ENCODE measurements around the gene RTRAF. TPM values are rescaled to one million over a fixed set of nuclear protein-coding genes. Genes with fewer than 3 reads are reported as not detected.

The RTRAF gene
- total RNA-seq, 1 donor = 53.2 TPM

- H3K36me3 ChIP-seq (ENCODE audit: insufficient read depth, low read length) = peaks cover 72% of the 10 kb centered on the region
- no peak overlapping the region for H2AFZ ChIP-seq (ENCODE audit: low read length)
- TF ChIP-seq CTCF (IDR thresholded peaks at IDR 0.05; ENCODE audit: extremely low read depth, low read depth, low read length) = no peak
- DNase-seq (ENCODE audit: insufficient read length, low spot score, missing footprints) = no peak
- no peak overlapping the region for H3K4me3 ChIP-seq (ENCODE audit: insufficient read depth, low read length)
- H3K9me3 ChIP-seq (ENCODE audit: low read depth, low read length) = no peaks in the 10 kb centered on the region
- H3K4me1 ChIP-seq (ENCODE audit: insufficient read depth, low read length) = peaks cover 21% of the 10 kb centered on the region
- no peaks in the 10 kb centered on the region for H4K20me1 ChIP-seq (ENCODE audit: insufficient read depth, low read length)
- peaks cover 6% of the 10 kb centered on the region for H3K79me2 ChIP-seq (ENCODE audit: insufficient read depth, low read length)
- H3K27ac ChIP-seq (ENCODE audit: low read depth, low read length) = peak overlapping the region; percentile 18
- H3K27me3 ChIP-seq (ENCODE audit: insufficient read depth, low read length) = no peaks in the 10 kb centered on the region
- H3K4me2 ChIP-seq (ENCODE audit: insufficient read depth, low read length) = no peak overlapping the region
Observed at GRCh38 chr14:52003324-52003723, 14.0 kb downstream of the RTRAF start.

DNA sequence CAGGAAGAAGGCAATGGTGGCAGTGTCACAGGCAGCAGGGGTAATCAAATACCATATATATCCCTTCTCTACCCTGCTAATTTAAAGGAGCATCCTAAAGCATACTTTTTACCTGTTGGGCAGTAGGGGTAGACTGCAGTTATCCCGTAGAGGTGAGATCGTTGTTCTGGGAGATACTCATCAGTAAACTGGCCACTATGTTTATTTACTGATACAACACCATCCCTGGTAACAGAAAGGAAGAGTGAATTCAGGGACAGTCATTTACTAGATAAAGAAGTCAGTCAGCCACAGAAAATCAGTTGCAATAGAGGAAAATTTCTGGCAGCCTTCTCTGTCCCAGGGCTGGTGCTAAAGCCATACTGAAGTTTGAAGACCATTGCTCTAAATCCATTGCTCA lies 16.3 kb downstream of the RTRAF start:
- Histone ChIP-seq H2AFZ (ENCODE audit: low read length) (no peak overlapping the region), H3K36me3 (ENCODE audit: insufficient read depth, low read length) (peaks cover 93% of the 10 kb centered on the region), H3K79me2 (ENCODE audit: insufficient read depth, low read length) (peaks cover 5% of the 10 kb centered on the region), H3K4me2 (ENCODE audit: insufficient read depth, low read length) (no peak overlapping the region), H3K4me1 (ENCODE audit: insufficient read depth, low read length) (peaks cover 1% of the 10 kb centered on the region), H3K9me3 (ENCODE audit: low read depth, low read length) (no peaks in the 10 kb centered on the region), H4K20me1 (ENCODE audit: insufficient read depth, low read length) (no peaks in the 10 kb centered on the region), H3K27ac (ENCODE audit: low read depth, low read length) (no peak overlapping the region), H3K27me3 (ENCODE audit: insufficient read depth, low read length) (no peaks in the 10 kb centered on the region), H3K4me3 (ENCODE audit: insufficient read depth, low read length) (no peak overlapping the region)
- TF ChIP-seq CTCF (IDR thresholded peaks at IDR 0.05; ENCODE audit: extremely low read depth, low read depth, low read length) = no peak
- no peak for DNase-seq (ENCODE audit: insufficient read length, low spot score, missing footprints)

DNA sequence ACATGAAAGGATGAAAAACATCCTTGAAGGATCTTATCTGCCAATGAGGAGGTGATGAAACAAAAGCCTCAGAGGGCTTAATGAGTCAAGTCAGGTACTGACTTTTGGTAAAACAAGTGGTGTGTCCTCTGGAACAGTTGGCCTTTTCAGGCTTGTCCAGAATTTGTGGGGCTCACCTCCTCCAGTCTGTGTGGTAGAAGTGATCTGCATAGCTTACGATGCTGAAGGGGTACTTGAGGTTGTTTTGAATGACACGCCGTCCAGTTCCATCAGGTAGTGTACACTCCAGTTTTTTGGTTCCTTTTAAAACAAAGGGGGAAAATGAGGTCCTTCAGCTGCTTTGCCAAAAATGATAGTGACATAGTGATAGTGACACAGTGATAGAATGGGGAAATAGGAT lies 17.0 kb downstream of the RTRAF start:
- no peak overlapping the region for H2AFZ ChIP-seq (ENCODE audit: low read length)
- no peak overlapping the region for H3K4me2 ChIP-seq (ENCODE audit: insufficient read depth, low read length)
- H4K20me1 ChIP-seq (ENCODE audit: insufficient read depth, low read length) = no peaks in the 10 kb centered on the region
- no peaks in the 10 kb centered on the region for H3K4me1 ChIP-seq (ENCODE audit: insufficient read depth, low read length)
- no peaks in the 10 kb centered on the region for H3K9me3 ChIP-seq (ENCODE audit: low read depth, low read length)
- TF ChIP-seq CTCF (IDR thresholded peaks at IDR 0.05; ENCODE audit: extremely low read depth, low read depth, low read length) = no peak
- H3K79me2 ChIP-seq (ENCODE audit: insufficient read depth, low read length) = peaks cover 5% of the 10 kb centered on the region
- no peaks in the 10 kb centered on the region for H3K27me3 ChIP-seq (ENCODE audit: insufficient read depth, low read length)
- no peak overlapping the region for H3K4me3 ChIP-seq (ENCODE audit: insufficient read depth, low read length)
- peaks cover 93% of the 10 kb centered on the region for H3K36me3 ChIP-seq (ENCODE audit: insufficient read depth, low read length)
- no peak overlapping the region for H3K27ac ChIP-seq (ENCODE audit: low read depth, low read length)
- DNase-seq (ENCODE audit: insufficient read length, low spot score, missing footprints) = no peak

DNA sequence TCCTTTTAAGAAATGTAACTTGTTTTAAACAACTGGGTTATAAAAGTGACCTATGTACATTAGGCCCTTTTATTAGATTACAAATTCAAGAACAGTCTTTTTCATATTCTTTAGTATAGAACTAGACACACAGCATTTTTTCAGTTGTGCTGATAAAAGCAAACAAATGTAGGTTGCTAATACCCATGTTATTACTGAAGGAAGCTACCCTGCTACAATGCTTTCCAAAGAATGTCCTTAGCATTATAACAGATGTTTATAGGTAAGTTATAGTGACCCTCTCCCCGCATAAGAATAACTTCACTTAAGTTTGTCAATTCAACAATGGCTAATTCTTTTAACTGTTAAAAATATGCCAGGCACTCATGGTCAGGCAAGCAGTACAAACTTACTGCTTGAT lies 17.9 kb downstream of the RTRAF start:
- Histone ChIP-seq H3K9me3 (ENCODE audit: low read depth, low read length) (no peaks in the 10 kb centered on the region), H3K4me1 (ENCODE audit: insufficient read depth, low read length) (peaks cover 4% of the 10 kb centered on the region), H3K27ac (ENCODE audit: low read depth, low read length) (no peak overlapping the region), H3K36me3 (ENCODE audit: insufficient read depth, low read length) (peaks cover 89% of the 10 kb centered on the region), H2AFZ (ENCODE audit: low read length) (no peak overlapping the region), H4K20me1 (ENCODE audit: insufficient read depth, low read length) (no peaks in the 10 kb centered on the region), H3K27me3 (ENCODE audit: insufficient read depth, low read length) (no peaks in the 10 kb centered on the region), H3K79me2 (ENCODE audit: insufficient read depth, low read length) (peaks cover 5% of the 10 kb centered on the region), H3K4me2 (ENCODE audit: insufficient read depth, low read length) (no peak overlapping the region), H3K4me3 (ENCODE audit: insufficient read depth, low read length) (no peak overlapping the region)
- no peak for DNase-seq (ENCODE audit: insufficient read length, low spot score, missing footprints)
- no peak for TF ChIP-seq CTCF (IDR thresholded peaks at IDR 0.05; ENCODE audit: extremely low read depth, low read depth, low read length)

Data from osteoblast (primary cell).